CD4-positive, alpha-beta memory T cell (primary cell): ENCODE measurements around the gene CTDSP2. TPM values are rescaled to one million over a fixed set of nuclear protein-coding genes. Genes with fewer than 3 reads are reported as not detected.
"Not testable (repeated sequence)": the region's sequence is repeated elsewhere in the genome, so short reads cannot be mapped to it uniquely, and the experiment has no call there.

Experiments used
- CTCF ChIA-PET: fragments of 350-600 bp; sonication (Branson Sonifier 250); formaldehyde crosslinking; loops from one replicate; lab custom pipeline; 2021; ENCODE audit warnings: inconsistent platforms; ENCODE audit not compliant: partially characterized antibody; lab: Charles Lee
- POLR2A ChIA-PET: fragments of 350-600 bp; sonication (Branson Sonifier 250); formaldehyde crosslinking; loops from one replicate; lab custom pipeline; 2021; ENCODE audit not compliant: partially characterized antibody; lab: Charles Lee
- DNase-seq, 5 donors: peaks; one replicate each; pipeline versions ENCODE4 v3.0.0 to v3.0.0-alpha.2; 2020 to 2022; ENCODE audit warnings: mixed read lengths in 1 of 5
- H3K27ac ChIP-seq: one replicate; pipeline ENCODE4 v1.7.0; 2013; ENCODE audit warnings: low read depth, low read length
- H3K27me3 ChIP-seq: 2 replicates; pipeline ENCODE4 v1.7.0; 2013; ENCODE audit warnings: mild to moderate bottlenecking, low read length, moderate library complexity; ENCODE audit not compliant: insufficient read depth
- H3K36me3 ChIP-seq: 2 replicates; pipeline ENCODE4 v1.7.0; 2013; ENCODE audit warnings: mild to moderate bottlenecking, low read length, moderate library complexity; ENCODE audit not compliant: insufficient read depth
- H3K4me1 ChIP-seq: 2 replicates; pipeline ENCODE4 v1.7.0; 2013; ENCODE audit warnings: mild to moderate bottlenecking, low read length, moderate library complexity; ENCODE audit not compliant: insufficient read depth
- H3K4me3 ChIP-seq, 2 donors: one replicate each; pipeline ENCODE4 v1.7.0; 2013; ENCODE audit warnings: low read length in 2 of 2, mild to moderate bottlenecking in 1 of 2
- H3K9me3 ChIP-seq, 2 donors: one replicate each; pipeline ENCODE4 v1.7.0; 2013; ENCODE audit warnings: low read length in 2 of 2, control low read depth in 1 of 2; ENCODE audit not compliant: control insufficient read depth in 1 of 2
- H3K27ac Mint-ChIP-seq, 7 donors: one replicate each; pipeline ENCODE4 v1.8.0; 2020 to 2021; ENCODE audit warnings: mixed read lengths in 7 of 7, mild to moderate bottlenecking in 6 of 7, inconsistent platforms in 3 of 7, moderate library complexity in 3 of 7
- H3K27me3 Mint-ChIP-seq, 2 donors: one replicate each; pipeline ENCODE4 v1.8.0; 2020 to 2021; ENCODE audit warnings: mixed read lengths in 2 of 2
- H3K36me3 Mint-ChIP-seq, 2 donors: one replicate each; pipeline ENCODE4 v1.8.0; 2020 to 2021; ENCODE audit warnings: mixed read lengths in 2 of 2, inconsistent platforms in 1 of 2, mild to moderate bottlenecking in 1 of 2
- H3K4me1 Mint-ChIP-seq, 4 donors: one replicate each; pipeline ENCODE4 v1.8.0; 2020 to 2021; ENCODE audit warnings: mixed read lengths in 4 of 4, mild to moderate bottlenecking in 1 of 4
- H3K4me3 Mint-ChIP-seq, 8 donors: one replicate each; pipeline ENCODE4 v1.8.0; 2020 to 2021; ENCODE audit warnings: mixed read lengths in 8 of 8, mild to moderate bottlenecking in 7 of 8, moderate library complexity in 6 of 8, inconsistent platforms in 3 of 8
- H3K9me3 Mint-ChIP-seq, 8 donors: one replicate each; pipeline ENCODE4 v1.8.0; 2020 to 2021; ENCODE audit warnings: mixed read lengths in 8 of 8, mild to moderate bottlenecking in 5 of 8, inconsistent platforms in 3 of 8, moderate library complexity in 1 of 8
- intact Hi-C: fragments of 100-400 bp; cut with micrococcal nuclease; formaldehyde crosslinking; loops from one replicate; pipeline ENCODE4 v1.15.1; 2023
- polyA plus RNA-seq, 2 donors: library from polyadenylated mRNA; unstranded; fragments of 300-500 nt; fragmentation: Illumina TruSeq; gene quantifications; one replicate each; pipeline ENCODE4 v1.2.3, GENCODE V29; 2021
- total RNA-seq, 2 experiments: library from RNA; stranded (reverse); gene quantifications; one replicate each; pipeline ENCODE4 v1.2.3, GENCODE V29; 2021

CTDSP2 gene
- total and polyA plus RNA-seq, 4 experiments from 2014 or later, result 57.7 to 285 (median 174) TPM

- H3K4me3 Mint-ChIP-seq, result peak overlapping the region; percentile 76 to 93 (median 86)
- ChIA-PET POLR2A (interaction anchor here (1.0 to 3.1 kb wide), 11 partner anchors 10 to 46 kb away, joined by 3 to 20 read pairs (median 5); partner anchors contain the start of genes AVIL and CTDSP2), CTCF (interaction anchor here (0.7 to 2.5 kb wide), 9 partner anchors 9 to 106 kb away, joined by 3 to 7 read pairs (median 5); partner anchors contain the start of gene CTDSP2)
- H3K27me3 Mint-ChIP-seq, result peaks cover 1 to 11% of the 10 kb centered on the region in 2 donors
- Histone ChIP-seq H3K4me1 (peaks cover 12% of the 10 kb centered on the region), H3K9me3 (no peaks in the 10 kb centered on the region), H3K36me3 (no peaks in the 10 kb centered on the region), H3K27me3 (no peaks in the 10 kb centered on the region), H3K27ac (no peak overlapping the region), H3K4me3 (peak overlapping the region in 1 of 2 donors; percentile 51)
- peak; percentile 28 to 68 (median 31) for DNase-seq
- intact Hi-C loops, result loop anchor here (1.0 to 2.0 kb wide), 2 partner anchors 18 to 34 kb away; no protein-coding TSS in a partner anchor
- H3K9me3 Mint-ChIP-seq, result no peaks in the 10 kb centered on the region
- H3K36me3 Mint-ChIP-seq, result no peaks in the 10 kb centered on the region
- H3K27ac Mint-ChIP-seq, result peak overlapping the region in 2 of 7 donors; percentile 8 to 64
- peaks cover 4 to 10% (median 7%) of the 10 kb centered on the region in 4 donors for H3K4me1 Mint-ChIP-seq
These were observed 18.7 kb upstream of the CTDSP2 start for GRCh38 chr12:57865084-57865751.

GRCh38 chr12:57864442-57865083 is 18.0 kb upstream of the CTDSP2 start:
- H3K4me1 Mint-ChIP-seq, result peaks cover 4 to 10% (median 7%) of the 10 kb centered on the region in 4 donors
- H3K27me3 Mint-ChIP-seq, result peaks cover 1 to 15% of the 10 kb centered on the region in 2 donors
- DNase-seq, result no peak
- intact Hi-C loops, result loop anchor here (1.0 to 2.0 kb wide), 2 partner anchors 17 to 34 kb away; no protein-coding TSS in a partner anchor
- H3K4me1 ChIP-seq, result peaks cover 12% of the 10 kb centered on the region
- CTCF ChIA-PET, result interaction anchor here (0.8 to 2.5 kb wide), 8 partner anchors 10 to 105 kb away, joined by 3 to 7 read pairs (median 5); no protein-coding TSS in a partner anchor
- POLR2A ChIA-PET, result interaction anchor here (1.0 to 3.1 kb wide), 11 partner anchors 10 to 46 kb away, joined by 3 to 20 read pairs (median 5); partner anchors contain the start of genes AVIL and CTDSP2
- H3K36me3 ChIP-seq, result no peaks in the 10 kb centered on the region
- H3K4me3 ChIP-seq, result peak overlapping the region in 1 of 2 donors; percentile 51
- H3K27ac ChIP-seq, result no peak overlapping the region
- peak overlapping the region in 1 of 7 donors; percentile 59 for H3K27ac Mint-ChIP-seq
- H3K36me3 Mint-ChIP-seq, result no peaks in the 10 kb centered on the region
- H3K9me3 Mint-ChIP-seq, result no peaks in the 10 kb centered on the region
- no peaks in the 10 kb centered on the region for H3K27me3 ChIP-seq
- no peaks in the 10 kb centered on the region for H3K9me3 ChIP-seq
- peak overlapping the region; percentile 69 to 79 (median 76) for H3K4me3 Mint-ChIP-seq

- Mint-ChIP-seq H3K36me3 (no peaks in the 10 kb centered on the region), H3K4me3 (no peak overlapping the region), H3K4me1 (peaks cover 4 to 10% (median 7%) of the 10 kb centered on the region in 4 donors), H3K27ac (no peak overlapping the region), H3K27me3 (peaks cover 1 to 15% of the 10 kb centered on the region in 2 donors), H3K9me3 (no peaks in the 10 kb centered on the region)
- H3K36me3 ChIP-seq, result no peaks in the 10 kb centered on the region
- ChIA-PET POLR2A (interaction anchor here (1.2 to 3.1 kb wide), 2 partner anchors 10 to 18 kb away, joined by 4 to 20 read pairs; partner anchors contain the start of gene CTDSP2), CTCF (interaction anchor here (1.8 kb wide), 1 partner anchor 42 kb away, joined by 6 read pairs; no protein-coding TSS in a partner anchor)
- DNase-seq, result no peak
- H3K27me3 ChIP-seq, result no peaks in the 10 kb centered on the region
- intact Hi-C loops, result loop anchor here (2.0 kb wide), 1 partner anchor 35 kb away; no protein-coding TSS in a partner anchor
- peaks cover 12% of the 10 kb centered on the region for H3K4me1 ChIP-seq
- no peak overlapping the region for H3K4me3 ChIP-seq
- H3K27ac ChIP-seq, result no peak overlapping the region
- no peaks in the 10 kb centered on the region for H3K9me3 ChIP-seq
These were observed 17.1 kb upstream of the CTDSP2 start for GRCh38 chr12:57863676-57864075.

- no peaks in the 10 kb centered on the region for H3K9me3 ChIP-seq
These were observed 15.4 kb upstream of the CTDSP2 start for GRCh38 chr12:57861967-57862366.

GRCh38 chr12:57860883-57861282 is 14.4 kb upstream of the CTDSP2 start:
- H3K27me3 ChIP-seq, intact Hi-C loops, H3K4me1 Mint-ChIP-seq, H3K4me3 Mint-ChIP-seq, H3K9me3 Mint-ChIP-seq, H3K4me3 ChIP-seq, H3K36me3 ChIP-seq, H3K27ac ChIP-seq, DNase-seq, H3K36me3 Mint-ChIP-seq, H3K27ac Mint-ChIP-seq, H3K9me3 ChIP-seq: not testable (repeated sequence)
- peaks cover 11% of the 10 kb centered on the region for H3K4me1 ChIP-seq
- ChIA-PET CTCF (interaction anchor here (1.1 kb wide), 1 partner anchor 28 kb away, joined by 3 read pairs; no protein-coding TSS in a partner anchor), POLR2A (interaction anchor here (1.2 kb wide), 1 partner anchor 15 kb away, joined by 4 read pairs; the partner anchor contains the start of gene CTDSP2)
- H3K27me3 Mint-ChIP-seq, result peaks cover 5 to 11% of the 10 kb centered on the region in 2 donors

More at GRCh38 chr12:57861967-57862366, 15.4 kb upstream of the CTDSP2 start:
- Histone ChIP-seq H3K4me3 (no peak overlapping the region), H3K4me1 (peaks cover 12% of the 10 kb centered on the region), H3K27ac (no peak overlapping the region), H3K27me3 (no peaks in the 10 kb centered on the region), H3K36me3 (no peaks in the 10 kb centered on the region)
- CTCF ChIA-PET, result interaction anchor here (0.9 kb wide), 1 partner anchor 26 kb away, joined by 3 read pairs; no protein-coding TSS in a partner anchor
- peaks cover 4 to 10% (median 7%) of the 10 kb centered on the region in 4 donors for H3K4me1 Mint-ChIP-seq
- POLR2A ChIA-PET, result interaction anchor here (0.7 to 1.2 kb wide), 3 partner anchors 9 to 16 kb away, joined by 3 to 5 read pairs (median 4); partner anchors contain the start of gene CTDSP2
- H3K4me3 Mint-ChIP-seq, result no peak overlapping the region
- peaks cover 1 to 12% of the 10 kb centered on the region in 2 donors for H3K27me3 Mint-ChIP-seq
- H3K27ac Mint-ChIP-seq, result no peak overlapping the region
- intact Hi-C loops, result no loop called here
- no peaks in the 10 kb centered on the region for H3K36me3 Mint-ChIP-seq
- DNase-seq, result no peak
- peaks cover 0 to 2% (median 0%) of the 10 kb centered on the region in 8 donors for H3K9me3 Mint-ChIP-seq

- no peak overlapping the region for H3K4me3 Mint-ChIP-seq
- H3K27ac Mint-ChIP-seq, result no peak overlapping the region
- H3K27me3 Mint-ChIP-seq, result peaks cover 6 to 10% of the 10 kb centered on the region in 2 donors
- no peaks in the 10 kb centered on the region for H3K36me3 ChIP-seq
- H3K27me3 ChIP-seq, result no peaks in the 10 kb centered on the region
- H3K4me1 Mint-ChIP-seq, result no peaks in the 10 kb centered on the region
- no peaks in the 10 kb centered on the region for H3K9me3 ChIP-seq
- no peak overlapping the region for H3K4me3 ChIP-seq
- no peaks in the 10 kb centered on the region for H3K4me1 ChIP-seq
- peaks cover 0 to 6% (median 0%) of the 10 kb centered on the region in 8 donors for H3K9me3 Mint-ChIP-seq
- no peaks in the 10 kb centered on the region for H3K36me3 Mint-ChIP-seq
- CTCF ChIA-PET, result no interaction called here
- no peak overlapping the region for H3K27ac ChIP-seq
- POLR2A ChIA-PET, result no interaction called here
- intact Hi-C loops, result no loop called here
- no peak for DNase-seq
These were observed 12.6 kb upstream of the CTDSP2 start for GRCh38 chr12:57859121-57859520.
